Nucleus accumbens (tissue), 56 donors: ENCODE measurements around the gene ANKRD17.

Experiments
- DNase-seq, 56 donors: peaks; one replicate each; lab custom pipeline; 2025; lab: John Stamatoyannopoulos, UW

The ANKRD17 gene

GRCh38 chr4:73066445-73066844 is 192.2 kb downstream of the ANKRD17 start:
- no peak for DNase-seq

DNA sequence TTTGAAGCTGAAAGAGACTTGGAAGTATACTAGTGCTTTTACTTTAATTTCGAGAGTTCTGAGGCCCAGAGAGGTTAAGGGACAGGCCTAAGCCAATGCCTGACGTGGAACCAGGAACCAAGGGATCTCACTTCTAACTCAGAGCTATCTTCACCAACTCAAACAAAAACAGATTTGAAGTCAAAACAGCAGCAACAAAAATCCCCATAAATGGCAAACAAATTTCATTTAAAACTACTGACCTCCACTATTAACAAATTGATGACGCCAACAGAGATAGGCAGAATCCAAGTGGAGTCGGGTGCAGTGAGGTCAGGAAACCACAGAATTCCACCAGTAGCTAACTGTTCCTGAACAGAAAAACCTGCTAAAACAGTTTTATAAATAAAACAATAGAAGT is 194.1 kb downstream of the ANKRD17 start:
- no peak for DNase-seq

GRCh38 chr4:73055241-73055897 is 203.2 kb downstream of the ANKRD17 start:
- no peak for DNase-seq

GRCh38 chr4:73053974-73054480 is 204.6 kb downstream of the ANKRD17 start:
- DNase-seq = no peak

DNA sequence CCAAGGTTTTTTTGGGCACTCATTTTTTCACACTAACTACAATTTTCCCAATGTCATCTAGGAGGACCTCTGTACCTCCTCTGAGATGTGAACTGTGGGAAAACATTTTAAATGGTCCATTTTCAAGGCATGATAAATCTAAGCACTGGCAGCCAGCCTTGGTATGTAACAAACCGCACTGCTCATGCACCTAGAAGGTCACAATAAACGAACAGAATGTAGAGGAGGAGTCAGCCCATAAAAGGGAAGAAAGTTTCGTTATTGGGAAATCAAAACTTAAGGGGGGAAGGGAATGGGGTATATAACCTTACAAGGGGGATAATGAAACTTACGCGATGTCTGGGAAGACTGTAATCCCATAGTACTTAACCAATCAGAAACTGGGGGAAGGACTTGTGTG is 205.5 kb downstream of the ANKRD17 start:
- no peak for DNase-seq

DNA sequence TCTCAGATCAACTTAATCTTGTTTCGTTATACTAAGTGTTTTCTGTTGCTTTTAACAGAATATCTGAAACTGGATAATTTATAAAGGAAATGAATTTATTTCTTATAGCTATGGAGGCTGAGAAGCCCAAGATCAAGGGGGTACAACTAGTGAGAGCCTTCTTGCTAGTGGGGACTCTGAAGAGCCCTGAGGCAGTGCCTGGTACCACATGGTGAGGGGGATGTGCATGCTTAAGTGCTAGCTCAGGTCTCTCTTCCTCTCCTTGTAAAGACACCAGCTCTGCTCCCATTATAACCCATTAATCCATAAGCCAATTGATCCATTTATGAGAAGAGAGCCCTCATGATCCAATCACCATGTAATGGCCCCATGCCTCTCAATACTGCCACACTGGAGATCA is 207.0 kb downstream of the ANKRD17 start:
- no peak for DNase-seq

DNA sequence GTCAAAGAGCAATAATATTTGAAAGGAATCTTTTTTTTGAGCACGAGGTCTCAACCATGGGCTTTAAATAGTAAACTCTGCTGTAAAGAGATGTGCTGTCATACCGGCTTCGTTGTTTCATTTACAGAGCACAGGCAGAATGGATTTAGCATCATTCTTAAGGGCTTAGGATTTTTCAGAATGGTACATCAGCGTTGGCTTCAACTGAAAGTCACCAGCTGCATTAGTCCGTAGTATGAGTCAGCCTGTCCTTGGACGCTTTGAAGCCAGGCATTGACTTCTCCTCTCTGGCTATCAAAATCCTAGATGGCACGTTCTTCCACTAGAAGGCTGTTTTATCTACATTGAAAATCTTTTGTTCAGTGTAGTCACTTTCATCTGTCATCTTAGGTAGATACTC is 212.7 kb downstream of the ANKRD17 start:
- DNase-seq = no peak

DNA sequence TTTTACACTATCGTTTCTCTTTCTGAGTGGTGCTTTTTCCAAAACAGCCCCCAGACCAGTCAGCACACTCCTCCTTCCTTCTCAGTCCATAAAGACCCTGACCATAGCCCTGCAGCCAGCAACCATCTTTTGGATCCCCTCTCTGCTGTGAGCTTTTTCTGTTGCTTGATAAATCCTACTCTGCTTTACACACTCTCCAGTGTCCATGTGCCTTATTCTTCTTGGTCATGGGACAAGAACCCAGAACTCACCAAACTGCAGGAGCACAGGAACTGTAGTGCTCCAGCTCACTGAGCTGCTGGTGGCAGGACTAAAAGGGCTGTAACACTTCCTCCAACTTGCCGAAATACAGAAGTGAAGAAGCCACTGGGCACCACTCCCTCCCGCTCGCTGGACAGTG is 221.5 kb downstream of the ANKRD17 start:
- no peak for DNase-seq

DNA sequence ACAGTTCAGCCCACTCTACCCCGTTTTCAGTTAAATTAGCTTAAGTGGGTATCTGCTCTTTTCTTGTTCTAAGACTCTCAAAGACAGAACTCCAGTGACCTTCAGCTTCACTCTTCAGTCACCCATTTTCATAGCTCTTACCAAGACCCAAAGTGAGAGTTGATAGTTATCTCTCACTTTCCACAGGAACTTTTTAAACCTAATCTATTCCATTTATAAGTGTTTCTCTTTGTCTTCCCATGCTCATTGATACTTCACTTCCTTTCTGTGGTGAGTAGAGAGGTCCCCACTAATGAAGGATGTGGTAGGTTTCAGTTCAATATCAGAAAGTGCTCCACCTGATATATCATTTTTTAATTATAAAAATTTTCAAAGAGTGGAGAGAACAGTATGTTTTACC is 222.5 kb downstream of the ANKRD17 start:
- no peak for DNase-seq

- no peak for DNase-seq
Observed at GRCh38 chr4:73034896-73035295, 223.7 kb downstream of the ANKRD17 start.

DNA sequence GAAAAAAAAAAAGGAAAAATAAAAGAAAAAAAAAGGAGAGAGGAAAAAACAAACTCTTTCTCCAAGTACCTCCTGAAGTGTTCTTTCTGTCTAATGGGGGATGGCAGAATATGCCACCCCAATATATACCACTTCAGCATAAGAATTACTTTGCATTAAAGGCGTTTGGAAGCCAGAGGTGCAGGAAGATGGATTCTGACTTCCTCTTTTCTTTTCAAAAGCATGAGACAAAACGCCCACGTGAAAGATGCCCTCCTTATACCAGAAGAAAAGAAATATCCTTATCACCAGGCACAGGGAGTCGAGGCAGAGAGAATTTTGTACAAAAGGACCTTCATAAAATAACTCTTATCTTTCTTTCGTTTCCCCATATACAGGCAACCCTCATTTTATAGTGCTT is 230.0 kb downstream of the ANKRD17 start:
- DNase-seq = no peak
